NCI-H2171 treated with DMSO at 0.1 percent for 48 hours (cell line): ENCODE results near the gene SLC30A1.
"Not testable (repeated sequence)": the region's sequence is repeated elsewhere in the genome, so short reads cannot be mapped to it uniquely, and the experiment has no call there.

Experiments used
- DNase-seq: peaks from one replicate; lab custom pipeline; 2025; lab: John Stamatoyannopoulos, UW

Gene SLC30A1

GRCh38 chr1:211547710-211548109 lies 31.3 kb downstream of the SLC30A1 start:
- no peak for DNase-seq

DNA sequence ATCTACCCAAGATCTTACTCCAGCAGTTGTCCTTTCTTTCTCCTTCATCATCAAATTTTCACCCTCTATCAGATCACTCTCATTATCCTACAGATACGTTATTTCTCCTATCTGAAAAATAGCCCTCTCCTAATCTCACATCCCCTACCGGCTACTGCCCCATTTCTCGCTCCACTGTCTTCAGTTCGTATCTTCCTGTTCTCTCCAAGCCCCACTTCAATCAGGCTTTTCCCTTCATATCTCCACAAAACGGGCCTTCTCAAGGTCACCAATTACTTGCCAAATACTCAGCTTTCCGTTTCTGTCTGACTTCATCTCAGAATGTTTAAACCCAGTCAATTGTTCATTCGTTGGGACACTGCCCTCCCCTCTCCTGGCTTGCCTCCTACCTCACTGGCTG lies 32.4 kb downstream of the SLC30A1 start:
- DNase-seq: no peak

GRCh38 chr1:211543025-211543424 lies 35.9 kb downstream of the SLC30A1 start:
- DNase-seq: no peak

DNA sequence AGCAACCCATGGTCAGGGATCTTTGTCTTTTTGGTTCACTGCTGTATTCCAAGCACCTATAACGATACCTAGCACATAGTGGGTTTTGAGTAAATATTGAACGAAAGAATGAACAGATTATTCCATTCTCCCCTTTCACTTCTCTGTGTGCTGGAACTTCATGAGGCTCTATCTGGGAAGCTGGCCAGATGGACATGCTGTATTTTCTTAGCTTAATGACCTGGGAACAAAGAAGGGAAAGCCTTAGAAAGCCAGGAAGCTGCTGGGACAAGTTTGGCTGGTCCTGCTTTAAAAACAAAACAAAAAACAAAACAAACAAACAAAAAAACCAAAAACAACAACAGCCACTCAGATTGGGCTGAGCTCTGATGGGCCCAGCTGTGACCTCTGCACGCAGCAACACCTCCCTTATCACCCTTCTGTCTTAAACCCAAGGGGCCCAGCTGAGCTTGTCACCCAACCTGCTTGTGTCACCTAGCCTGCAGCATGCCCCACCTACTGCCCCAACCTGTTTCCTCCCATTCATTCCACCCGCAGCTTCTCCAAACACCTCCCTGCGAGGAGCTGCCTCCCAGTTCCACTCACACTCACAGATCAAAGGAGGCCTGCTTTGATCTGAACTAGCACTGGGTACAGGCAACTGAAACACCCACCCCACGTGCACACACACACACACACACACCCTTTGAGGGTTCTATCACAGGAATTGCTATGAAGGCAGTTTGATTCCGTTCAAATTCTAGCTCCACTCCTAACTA lies 37.1 kb downstream of the SLC30A1 start:
- DNase-seq: no peak

DNA sequence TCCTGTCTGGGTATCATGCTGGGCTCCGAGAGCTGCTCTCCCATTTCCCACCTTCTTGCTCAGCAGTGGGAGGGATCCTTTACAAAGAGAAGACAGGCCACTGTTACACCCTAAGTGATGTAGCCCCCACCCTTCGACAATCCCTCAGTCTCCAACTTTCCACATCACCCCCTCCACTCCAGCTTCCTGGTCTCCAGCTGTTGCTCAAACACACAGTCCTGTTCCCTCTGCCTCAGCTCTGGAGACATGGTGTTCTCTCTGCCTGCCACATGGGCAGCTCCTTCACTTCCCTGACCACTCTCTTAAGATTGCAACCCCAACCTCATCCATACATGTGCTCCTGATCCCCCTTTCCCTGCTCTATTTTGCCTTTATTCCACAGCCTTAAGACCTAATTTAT lies 37.7 kb downstream of the SLC30A1 start:
- no peak for DNase-seq

- not testable (repeated sequence) for DNase-seq
Observed at GRCh38 chr1:211540824-211541223, 38.1 kb downstream of the SLC30A1 start.

DNA sequence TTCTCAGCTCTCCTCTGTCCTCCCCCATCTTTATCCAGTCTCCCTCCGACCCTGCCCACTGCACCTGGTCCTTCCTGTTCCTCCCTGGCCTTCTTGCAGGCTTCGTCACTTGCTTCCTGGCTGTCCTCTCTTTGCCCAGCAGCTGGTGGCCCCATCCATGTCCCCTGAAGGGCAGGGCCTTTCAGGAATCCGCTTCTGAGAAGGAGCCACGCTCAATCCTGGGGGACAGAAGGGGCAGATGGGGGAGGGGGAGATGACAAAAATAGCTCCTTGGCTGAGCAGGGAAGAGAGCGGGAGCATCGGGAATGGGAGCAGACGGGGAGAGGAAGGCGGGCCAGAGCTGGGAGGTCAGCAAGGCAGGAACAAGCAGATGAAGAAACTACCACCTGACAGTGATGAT lies 40.7 kb downstream of the SLC30A1 start:
- DNase-seq: no peak

GRCh38 chr1:211537253-211537652 lies 41.7 kb downstream of the SLC30A1 start:
- no peak for DNase-seq

DNA sequence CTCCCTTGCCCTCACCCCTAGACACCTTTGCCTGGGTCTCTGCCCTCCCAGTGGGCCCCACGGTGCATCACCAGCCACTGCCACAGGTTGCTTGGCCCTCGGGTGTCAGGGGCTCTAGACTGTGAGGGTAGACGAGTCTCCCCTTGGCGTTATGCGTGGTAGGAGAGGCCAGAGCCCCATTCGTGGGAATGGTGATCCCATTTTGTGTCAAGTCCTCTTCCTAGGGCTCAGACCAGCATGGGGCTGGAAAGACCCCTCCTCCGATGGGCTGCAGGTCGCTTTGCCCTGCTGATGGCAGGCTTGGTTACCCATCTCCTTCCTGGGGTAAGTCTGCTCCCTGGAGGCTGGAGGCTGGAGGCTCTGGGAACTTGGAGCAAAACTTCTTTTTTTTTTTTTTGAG lies 42.4 kb downstream of the SLC30A1 start:
- no peak for DNase-seq

GRCh38 chr1:211535346-211535745 lies 43.6 kb downstream of the SLC30A1 start:
- DNase-seq: no peak

- no peak for DNase-seq
Observed at GRCh38 chr1:211534545-211535291, 44.2 kb downstream of the SLC30A1 start.

DNA sequence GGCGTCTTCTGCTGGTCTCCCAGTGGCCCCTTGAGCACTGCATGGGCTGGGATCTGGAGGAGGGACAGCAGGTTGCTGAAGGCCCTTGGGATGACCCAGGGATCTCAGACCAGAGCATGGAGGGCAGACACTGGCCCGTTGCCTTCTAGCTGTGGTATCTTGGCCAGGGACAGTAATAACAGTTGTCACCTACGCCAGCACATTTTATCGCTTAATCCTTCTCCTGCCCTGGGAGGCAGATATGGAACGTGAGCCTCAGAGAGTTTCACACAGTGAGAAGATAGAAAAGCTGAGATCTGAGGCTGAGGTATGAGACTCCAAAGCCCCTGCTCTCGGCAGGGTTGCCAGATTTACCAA lies 46.9 kb downstream of the SLC30A1 start:
- no peak for DNase-seq

DNA sequence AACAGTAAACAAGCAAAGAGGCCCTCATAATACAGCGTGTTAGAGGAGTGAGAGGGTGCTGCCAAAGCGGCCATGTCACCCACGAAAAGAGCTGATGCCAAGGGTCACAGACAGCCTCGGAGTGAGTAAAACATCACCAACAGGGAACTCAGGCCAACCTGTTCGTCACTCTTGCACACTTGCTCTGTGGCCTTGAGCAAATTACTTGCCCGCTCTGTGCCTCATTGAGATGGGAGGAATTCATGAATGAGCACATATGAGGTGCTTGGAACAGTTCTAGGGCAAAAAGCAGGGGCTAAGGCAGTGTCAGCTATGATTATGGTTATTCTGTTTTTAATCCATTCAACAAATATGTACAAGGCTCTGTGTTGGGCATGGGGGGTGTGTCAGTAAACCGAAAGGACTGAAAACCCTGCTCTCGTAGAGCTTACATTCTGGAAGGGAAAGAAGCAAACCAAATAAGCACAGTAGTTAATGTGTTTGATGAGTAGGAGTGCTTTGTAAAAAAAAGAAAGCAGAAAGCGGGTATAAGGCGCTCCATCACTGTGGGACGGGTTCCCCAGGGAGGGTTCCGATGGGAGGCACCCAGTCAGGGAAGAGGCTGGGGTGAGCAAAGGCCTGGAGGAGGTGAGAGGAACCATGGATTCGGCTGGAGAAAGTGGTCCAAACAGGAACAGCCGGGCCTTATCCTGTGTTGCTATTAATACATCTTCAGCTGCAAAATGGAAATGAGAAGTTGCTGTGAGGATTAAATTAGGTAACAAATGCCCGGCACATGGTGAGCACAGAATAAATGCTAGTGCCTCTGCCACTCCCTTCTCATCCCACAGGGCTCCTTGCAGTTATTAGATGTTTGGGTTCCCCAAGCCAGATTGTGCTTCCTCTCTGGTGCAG lies 47.5 kb downstream of the SLC30A1 start:
- no peak for DNase-seq

DNA sequence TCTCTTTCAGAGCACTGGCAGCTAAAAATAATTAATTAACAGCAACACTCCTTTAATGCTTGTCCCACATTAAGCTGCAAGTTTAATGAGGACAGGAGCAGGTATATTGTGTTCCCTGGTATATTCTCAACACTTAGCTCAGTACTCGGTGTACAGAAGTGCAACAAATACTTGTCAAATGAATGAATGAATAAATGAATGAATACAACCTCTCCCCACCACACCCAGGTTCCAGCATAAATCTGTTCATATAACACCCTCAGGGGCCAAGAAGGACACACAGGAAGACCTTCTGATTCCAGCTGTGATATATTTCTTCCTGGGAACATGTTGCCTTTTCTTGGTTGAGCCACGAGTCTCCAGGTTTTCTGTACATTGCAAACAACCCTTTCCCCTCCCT lies 48.9 kb downstream of the SLC30A1 start:
- no peak for DNase-seq

DNA sequence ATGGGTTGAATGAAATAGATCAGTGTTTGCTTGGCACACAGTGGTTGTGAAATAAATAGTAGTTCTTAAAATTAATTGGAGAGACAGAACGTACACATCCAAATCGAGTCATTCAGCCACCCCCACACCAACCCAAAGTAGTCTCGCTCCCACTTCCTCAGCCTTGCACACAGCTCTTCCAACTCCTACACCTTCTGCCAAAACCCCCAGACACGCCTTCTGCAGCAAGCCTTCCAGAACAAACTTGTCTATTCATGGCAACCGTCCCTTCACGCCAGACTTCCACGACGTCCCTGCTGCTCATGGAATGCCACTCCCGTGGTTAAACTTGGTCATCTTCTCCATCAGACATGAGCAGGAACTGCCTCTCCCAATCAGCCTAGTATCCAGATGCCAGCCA lies 49.5 kb downstream of the SLC30A1 start:
- no peak for DNase-seq

DNA sequence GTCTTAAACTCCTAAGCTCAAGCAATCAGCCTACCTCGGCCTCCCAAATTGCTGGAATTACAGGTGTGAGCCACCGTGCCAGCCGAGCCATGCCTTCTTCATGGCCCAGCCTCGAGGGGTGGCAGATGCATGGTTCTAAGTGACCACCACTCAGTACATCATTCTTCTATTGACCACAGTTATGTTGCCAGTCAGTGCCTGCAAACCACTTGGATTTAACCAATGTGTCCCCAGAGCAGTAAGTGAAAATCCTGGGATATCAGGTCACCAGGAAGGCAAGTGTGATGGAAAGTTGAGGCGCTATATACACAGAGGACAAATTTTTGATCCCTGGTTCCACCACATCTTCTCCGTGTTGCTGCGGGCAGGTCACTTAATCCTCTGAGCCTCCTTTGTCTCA lies 50.0 kb downstream of the SLC30A1 start:
- no peak for DNase-seq

GRCh38 chr1:211527888-211528287 lies 51.1 kb downstream of the SLC30A1 start:
- DNase-seq: no peak

GRCh38 chr1:211527006-211527405 lies 52.0 kb downstream of the SLC30A1 start:
- DNase-seq: no peak

DNA sequence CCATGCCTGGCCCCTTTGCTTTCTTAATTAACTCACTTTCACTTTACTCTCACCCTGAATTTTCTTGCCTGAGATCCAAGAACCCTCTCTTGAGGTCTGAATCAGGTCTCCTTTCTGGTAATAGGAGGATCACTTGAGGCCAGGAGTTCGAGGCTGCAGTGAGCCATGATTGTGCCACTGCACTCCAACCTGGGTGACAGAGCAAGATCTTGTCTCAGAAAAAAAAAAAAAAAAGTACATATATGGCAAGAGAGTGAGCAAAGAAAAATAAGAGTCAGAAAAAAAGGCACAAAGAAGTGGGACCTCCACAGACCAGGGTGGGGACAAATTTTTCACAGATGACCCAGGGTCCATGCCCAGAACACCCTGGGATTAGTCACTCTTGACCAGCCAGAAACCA lies 52.9 kb downstream of the SLC30A1 start:
- no peak for DNase-seq

DNA sequence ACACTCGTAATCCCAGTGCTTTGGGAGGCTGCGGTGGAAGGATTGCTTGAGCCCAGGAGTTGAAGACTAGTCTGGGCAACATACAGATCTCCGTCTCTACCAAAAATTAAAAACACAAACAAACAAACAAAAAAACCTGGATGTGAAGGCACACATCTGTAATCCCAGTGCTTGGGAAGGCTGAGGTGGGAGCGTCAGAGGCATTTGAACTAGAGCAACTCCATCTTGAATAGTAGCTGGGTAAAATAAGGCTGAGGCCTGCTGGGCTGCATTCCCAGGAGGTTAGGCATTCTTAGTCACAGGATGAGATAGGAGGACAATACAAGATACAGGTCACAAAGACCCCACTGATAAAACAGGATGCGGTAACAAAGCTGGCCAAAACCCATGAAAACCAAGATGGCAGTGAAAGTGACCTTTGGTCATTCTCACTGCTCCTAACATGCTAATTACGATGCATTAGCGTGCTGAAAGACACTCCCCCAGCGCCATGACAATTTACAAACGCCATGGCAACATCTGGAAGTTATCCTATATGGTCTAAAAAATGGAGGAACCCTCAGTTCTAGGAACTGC lies 53.8 kb downstream of the SLC30A1 start:
- no peak for DNase-seq

GRCh38 chr1:211524521-211524920 lies 54.4 kb downstream of the SLC30A1 start:
- DNase-seq: no peak

GRCh38 chr1:211522804-211523203 lies 56.2 kb downstream of the SLC30A1 start:
- DNase-seq: no peak
